HCT116 (cell line): ENCODE measurements around the gene TMEM175. TPM values are rescaled to one million over a fixed set of nuclear protein-coding genes. Genes with fewer than 3 reads are reported as not detected.

Experiments used
- ATAC-seq: fragments of 200-7000 bp; cut with Tn5 transposase; 2 replicates; pipeline ENCODE4 v1.9.1; 2020; ENCODE audit warnings: mild to moderate bottlenecking, moderate library complexity
- BruUV-seq: library from RNA; stranded (reverse); fragments of 400-500 nt; replicated peaks from 2 replicates; lab custom pipeline; 2021; lab: Mats Ljungman, UMichigan
- CTCF ChIA-PET: fragments of 300-600 bp; sonication (Branson Sonifier 250); formaldehyde crosslinking; loops from one replicate; lab custom pipeline; 2021; ENCODE audit warnings: antibody characterized with exemption; lab: Charles Lee
- POLR2A ChIA-PET: fragments of 300-600, 350-600 bp; sonication (Branson Sonifier 250); formaldehyde crosslinking; loops from one replicate; lab custom pipeline; 2021; ENCODE audit warnings: antibody characterized with exemption; lab: Charles Lee
- RAD21 ChIA-PET, 2 experiments: fragments of 300-600 bp; sonication (Branson Sonifier 250); formaldehyde crosslinking; loops; one replicate each; lab custom pipeline; 2023; ENCODE audit warnings: low total read pairs in 2 of 2; ENCODE audit not compliant: uncharacterized antibody in 2 of 2, unreplicated experiment in 2 of 2, low non-redundant PET in 1 of 2; lab: Charles Lee
- DNase-seq: peaks from one replicate; pipeline ENCODE4 v3.0.0-alpha.2; 2010; ENCODE audit warnings: low read depth, low spot score
- H2AFZ ChIP-seq: fragments of 200-600 bp; shearing (Covaris generic), sonication (generic); 2 replicates; pipeline ENCODE4 v1.6.1; 2017; ENCODE audit warnings: low read depth, mixed run types, mixed read lengths, antibody characterized with exemption, low read length; ENCODE audit not compliant: poor library complexity, severe bottlenecking
- H3K27ac ChIP-seq: 2 replicates; pipeline ENCODE4 v1.5.1; 2012; ENCODE audit warnings: low read depth, low read length
- H3K27me3 ChIP-seq: fragments of 200-600 bp; sonication (generic); 2 replicates; pipeline ENCODE4 v1.6.1; 2016; ENCODE audit warnings: mixed run types, low read length, mixed read lengths; ENCODE audit not compliant: insufficient read depth
- H3K36me3 ChIP-seq, 2 experiments: fragments of 200-500 bp in 1 of 2; fragments of 200-600 bp in 1 of 2; sonication (Bioruptor generic) in 1 of 2; sonication (generic) in 1 of 2; 2 replicates each; pipeline versions ENCODE4 v1.5.1 to v1.6.1; 2014 to 2016; ENCODE audit warnings: low read length in 2 of 2, inconsistent platforms in 1 of 2, mixed read lengths in 1 of 2, mixed run types in 1 of 2; ENCODE audit not compliant: insufficient read depth in 2 of 2, control insufficient read depth in 1 of 2
- H3K4me1 ChIP-seq, 2 experiments: fragments of 200-600 bp in 1 of 2; sonication (generic) in 1 of 2; 2 replicates each; pipeline versions ENCODE4 v1.5.1 to v1.6.1; 2012 to 2017; ENCODE audit warnings: low read length in 2 of 2, inconsistent platforms in 1 of 2, mild to moderate bottlenecking in 1 of 2, mixed read lengths in 1 of 2, mixed run types in 1 of 2, moderate library complexity in 1 of 2; ENCODE audit not compliant: insufficient read depth in 2 of 2, control insufficient read depth in 1 of 2
- H3K4me2 ChIP-seq: fragments of 200-600 bp; sonication (generic); 2 replicates; pipeline ENCODE4 v1.6.1; 2017; ENCODE audit warnings: mixed run types, low read length, mixed read lengths
- H3K4me3 ChIP-seq, 2 experiments: fragments of 200-600 bp in 1 of 2; sonication (generic) in 1 of 2; replicated peaks in 1 of 2; 2 replicates each; pipeline ENCODE4 v1.5.1; 2011 to 2016; ENCODE audit warnings: low read length in 2 of 2, control low read depth in 1 of 2, low read depth in 1 of 2, mild to moderate bottlenecking in 1 of 2, mixed read lengths in 1 of 2, mixed run types in 1 of 2
- H3K79me2 ChIP-seq: fragments of 200-600 bp; sonication (generic); 2 replicates; pipeline ENCODE4 v1.6.1; 2017; ENCODE audit warnings: mild to moderate bottlenecking, mixed run types, low read length, moderate library complexity, mixed read lengths; ENCODE audit not compliant: insufficient read depth
- H3K9ac ChIP-seq: fragments of 200-600 bp; sonication (generic); 2 replicates; pipeline ENCODE4 v1.6.1; 2016; ENCODE audit warnings: low read length, mixed read lengths
- H3K9me2 ChIP-seq: fragments of 200-600 bp; sonication (generic), shearing (Covaris generic); 2 replicates; pipeline ENCODE4 v1.6.1; 2017; ENCODE audit warnings: mixed run types, mild to moderate bottlenecking, moderate library complexity; ENCODE audit not compliant: insufficient read depth
- H3K9me3 ChIP-seq, 2 experiments: fragments of 200-500 bp in 1 of 2; fragments of 200-600 bp in 1 of 2; sonication (Bioruptor generic) in 1 of 2; sonication (generic) in 1 of 2; 2 replicates each; pipeline ENCODE4 v1.6.1; 2014 to 2017; ENCODE audit warnings: low read length in 2 of 2, mixed read lengths in 2 of 2, inconsistent platforms in 1 of 2, low read depth in 1 of 2, mild to moderate bottlenecking in 1 of 2, mixed run types in 1 of 2, moderate library complexity in 1 of 2; ENCODE audit not compliant: control insufficient read depth in 1 of 2, insufficient read depth in 1 of 2
- H4K20me1 ChIP-seq: fragments of 200-600 bp; sonication (generic), shearing (Covaris generic); 2 replicates; pipeline ENCODE4 v1.6.1; 2017; ENCODE audit warnings: mixed run types, mild to moderate bottlenecking, moderate library complexity; ENCODE audit not compliant: insufficient read depth
- ATF3 ChIP-seq: IDR thresholded peaks from 2 replicates; pipeline ENCODE4 v1.6.1; 2012
- CBX3 ChIP-seq: IDR thresholded peaks from 2 replicates; pipeline ENCODE4 v1.6.1; 2012; ENCODE audit warnings: low read depth
- CEBPB ChIP-seq: IDR thresholded peaks from 2 replicates; pipeline ENCODE4 v1.6.1; 2012; ENCODE audit warnings: low read depth
- CTCF ChIP-seq, 3 experiments: fragments of 200-600 bp in 1 of 3; sonication (generic) in 1 of 3; IDR thresholded peaks in 2 of 3; conservative IDR thresholded peaks in 1 of 3; 2 replicates each; pipeline ENCODE4 v1.5.1; 2012 to 2017; ENCODE audit warnings: low read depth in 2 of 3, low read length in 2 of 3, antibody characterized with exemption in 1 of 3, borderline replicate concordance in 1 of 3, control low read depth in 1 of 3, mild to moderate bottlenecking in 1 of 3, mixed read lengths in 1 of 3, mixed run types in 1 of 3, moderate library complexity in 1 of 3; ENCODE audit not compliant: insufficient read depth in 1 of 3
- ELF1 ChIP-seq: IDR thresholded peaks from 2 replicates; pipeline ENCODE4 v1.6.1; 2012; ENCODE audit warnings: low read depth, borderline replicate concordance
- EZH2 ChIP-seq: fragments of 200-600 bp; sonication (generic); IDR thresholded peaks from 2 replicates; pipeline ENCODE4 v1.6.1; 2017; ENCODE audit warnings: antibody characterized with exemption, mixed run types
- EZH2phosphoT487 ChIP-seq: fragments of 200-600 bp; IDR thresholded peaks from 2 replicates; pipeline ENCODE4 v1.6.1; 2018; ENCODE audit warnings: antibody characterized with exemption, borderline replicate concordance
- FOSL1 ChIP-seq: IDR thresholded peaks from 2 replicates; pipeline ENCODE4 v1.6.1; 2012; ENCODE audit warnings: low read depth
- JUND ChIP-seq: IDR thresholded peaks from 2 replicates; pipeline ENCODE4 v1.6.1; 2012
- POLR2A ChIP-seq: IDR thresholded peaks from 2 replicates; pipeline ENCODE4 v1.7.0; 2011; ENCODE audit warnings: borderline replicate concordance; ENCODE audit not compliant: insufficient read depth, insufficient read length; ENCODE audit errors: extremely low read depth
- POLR2AphosphoS5 ChIP-seq: IDR thresholded peaks from 2 replicates; pipeline ENCODE4 v1.6.1; 2011; ENCODE audit warnings: mild to moderate bottlenecking, low read depth, low read length, moderate library complexity
- REST ChIP-seq: IDR thresholded peaks from 2 replicates; pipeline ENCODE4 v1.6.1; 2012; ENCODE audit warnings: low read depth
- SIN3A ChIP-seq: IDR thresholded peaks from 2 replicates; pipeline ENCODE4 v1.6.1; 2012; ENCODE audit warnings: low read depth
- SP1 ChIP-seq: IDR thresholded peaks from 2 replicates; pipeline ENCODE4 v1.6.1; 2012; ENCODE audit warnings: low read depth
- SRF ChIP-seq: IDR thresholded peaks from 2 replicates; pipeline ENCODE4 v1.6.1; 2012; ENCODE audit warnings: low read depth
- TCF7L2 ChIP-seq: IDR thresholded peaks from 2 replicates; pipeline ENCODE4 v1.7.0; 2011; ENCODE audit warnings: borderline replicate concordance, inconsistent platforms; ENCODE audit not compliant: insufficient read depth, insufficient read length; ENCODE audit errors: extremely low read depth
- ZFX ChIP-seq: fragments of 450-650 bp; IDR thresholded peaks from 2 replicates; pipeline ENCODE4 v1.6.1; 2017
- ZNF274 ChIP-seq: fragments of 200-500 bp; sonication (Bioruptor generic); IDR thresholded peaks from 2 replicates; pipeline ENCODE4 v1.6.1; 2014; ENCODE audit warnings: mild to moderate bottlenecking, low read depth, low read length, inconsistent platforms
- intact Hi-C: fragments of 100-400 bp; cut with micrococcal nuclease; formaldehyde crosslinking; loops from 2 replicates; pipeline ENCODE4 v1.10.0; 2022
- total RNA-seq: library from RNA; stranded (reverse); gene quantifications from one replicate; pipeline ENCODE4 v1.2.1, GENCODE V29; 2021; ENCODE audit not compliant: unreplicated experiment
- TF ChIP-seq, protein P1 (sequence below): IDR thresholded peaks from 2 replicates; pipeline ENCODE4 v1.6.1; 2012
- TF ChIP-seq, protein P2 (sequence below): IDR thresholded peaks from 2 replicates; pipeline ENCODE4 v1.6.1; 2011; ENCODE audit warnings: mild to moderate bottlenecking, low read length, moderate library complexity; ENCODE audit not compliant: insufficient replicate concordance; ENCODE audit errors: extremely low read depth

TMEM175 gene
- total RNA-seq, 1 experiment from 2014 or later: 17.5 TPM

DNA sequence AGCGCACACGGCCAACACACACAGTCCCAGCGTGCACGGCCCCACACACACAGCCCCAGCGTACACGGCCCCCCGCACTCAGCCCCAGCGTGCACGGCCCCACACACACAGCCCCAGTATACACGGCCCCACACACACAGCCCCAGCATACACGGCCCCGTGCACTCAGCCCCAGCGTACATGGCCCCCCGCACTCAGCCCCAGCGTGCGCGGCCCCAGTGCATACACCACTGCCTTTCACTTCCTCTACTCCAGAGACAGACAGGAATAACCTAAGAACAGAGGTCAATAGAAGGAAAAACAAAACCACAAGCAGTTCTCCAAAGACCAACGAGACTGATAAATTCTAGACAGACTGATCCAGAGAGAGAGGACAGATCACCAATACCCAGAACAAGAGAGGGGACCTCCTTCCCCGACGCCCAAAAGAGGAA lies 17.2 kb upstream of the TMEM175 start:
- ATAC-seq (no peak; the same call in 1 of the 2 replicates), DNase-seq (no peak)
- no peaks in the 10 kb centered on the region for H3K4me1 ChIP-seq
- 0 out of 2 replicates have a peak, but pooled peaks cover 5% of the 10 kb centered on the region for H4K20me1 ChIP-seq
- H3K36me3 ChIP-seq: peaks cover 0 to 4% of the 10 kb centered on the region in 2 experiments; a peak in 2 of 4 replicates
- no peak overlapping the region for H3K4me2 ChIP-seq
- H3K27ac ChIP-seq: no peak overlapping the region
- H3K79me2 ChIP-seq: peaks cover 70% of the 10 kb centered on the region
- H3K27me3 ChIP-seq: no peaks in the 10 kb centered on the region
- no peak for TF ChIP-seq FOSL1
- TF ChIP-seq, protein P1, sequence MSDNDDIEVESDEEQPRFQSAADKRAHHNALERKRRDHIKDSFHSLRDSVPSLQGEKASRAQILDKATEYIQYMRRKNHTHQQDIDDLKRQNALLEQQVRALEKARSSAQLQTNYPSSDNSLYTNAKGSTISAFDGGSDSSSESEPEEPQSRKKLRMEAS: no peak
- TF ChIP-seq SRF: no peak
- TF ChIP-seq EZH2phosphoT487: no peak
- TF ChIP-seq ZFX: no peak
- TF ChIP-seq, protein P2, sequence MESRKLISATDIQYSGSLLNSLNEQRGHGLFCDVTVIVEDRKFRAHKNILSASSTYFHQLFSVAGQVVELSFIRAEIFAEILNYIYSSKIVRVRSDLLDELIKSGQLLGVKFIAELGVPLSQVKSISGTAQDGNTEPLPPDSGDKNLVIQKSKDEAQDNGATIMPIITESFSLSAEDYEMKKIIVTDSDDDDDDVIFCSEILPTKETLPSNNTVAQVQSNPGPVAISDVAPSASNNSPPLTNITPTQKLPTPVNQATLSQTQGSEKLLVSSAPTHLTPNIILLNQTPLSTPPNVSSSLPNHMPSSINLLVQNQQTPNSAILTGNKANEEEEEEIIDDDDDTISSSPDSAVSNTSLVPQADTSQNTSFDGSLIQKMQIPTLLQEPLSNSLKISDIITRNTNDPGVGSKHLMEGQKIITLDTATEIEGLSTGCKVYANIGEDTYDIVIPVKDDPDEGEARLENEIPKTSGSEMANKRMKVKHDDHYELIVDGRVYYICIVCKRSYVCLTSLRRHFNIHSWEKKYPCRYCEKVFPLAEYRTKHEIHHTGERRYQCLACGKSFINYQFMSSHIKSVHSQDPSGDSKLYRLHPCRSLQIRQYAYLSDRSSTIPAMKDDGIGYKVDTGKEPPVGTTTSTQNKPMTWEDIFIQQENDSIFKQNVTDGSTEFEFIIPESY: no peak
- no peak for TF ChIP-seq POLR2A
- TF ChIP-seq TCF7L2: no peak
- no peak for TF ChIP-seq REST
- TF ChIP-seq JUND: no peak
- no peak for TF ChIP-seq EZH2
- no peak for TF ChIP-seq CTCF (IDR thresholded peaks at IDR 0.05 in 2 of 3, conservative IDR thresholded peaks at IDR 0.05 in 1 of 3; ENCODE audit: borderline replicate concordance in 1 of 3, insufficient read depth in 1 of 3, low read depth in 2 of 3, low read length in 2 of 3)
- no peak for TF ChIP-seq CEBPB
- TF ChIP-seq SP1: no peak
- TF ChIP-seq SIN3A: no peak
- TF ChIP-seq POLR2AphosphoS5: no peak
- no peak for TF ChIP-seq ELF1
- TF ChIP-seq ATF3: no peak
- TF ChIP-seq ZNF274: no peak
- TF ChIP-seq CBX3: no peak
- no peak overlapping the region for H3K4me3 ChIP-seq
- H3K9me2 ChIP-seq: no peaks in the 10 kb centered on the region
- H2AFZ ChIP-seq: no peak overlapping the region
- no TSS peak for BruUV-seq
- ChIA-PET POLR2A (no interaction called here), CTCF (no interaction called here), RAD21 (no interaction called here)
- H3K9me3 ChIP-seq: no peaks in the 10 kb centered on the region
- intact Hi-C loops: loop anchor here (10.0 kb wide), 1 partner anchor 70 kb away; no protein-coding TSS in a partner anchor
- no peak overlapping the region for H3K9ac ChIP-seq
